HG02571 (cell line): Measurements from ENCODE around the gene GABRQ.

Source experiments
- ATAC-seq: cut with Tn5 transposase; IDR thresholded peaks from one replicate; pipeline ENCODE4 v1.9.1; 2021; ENCODE audit warnings: mild to moderate bottlenecking, moderate library complexity; ENCODE audit not compliant: unreplicated experiment

GABRQ gene

DNA sequence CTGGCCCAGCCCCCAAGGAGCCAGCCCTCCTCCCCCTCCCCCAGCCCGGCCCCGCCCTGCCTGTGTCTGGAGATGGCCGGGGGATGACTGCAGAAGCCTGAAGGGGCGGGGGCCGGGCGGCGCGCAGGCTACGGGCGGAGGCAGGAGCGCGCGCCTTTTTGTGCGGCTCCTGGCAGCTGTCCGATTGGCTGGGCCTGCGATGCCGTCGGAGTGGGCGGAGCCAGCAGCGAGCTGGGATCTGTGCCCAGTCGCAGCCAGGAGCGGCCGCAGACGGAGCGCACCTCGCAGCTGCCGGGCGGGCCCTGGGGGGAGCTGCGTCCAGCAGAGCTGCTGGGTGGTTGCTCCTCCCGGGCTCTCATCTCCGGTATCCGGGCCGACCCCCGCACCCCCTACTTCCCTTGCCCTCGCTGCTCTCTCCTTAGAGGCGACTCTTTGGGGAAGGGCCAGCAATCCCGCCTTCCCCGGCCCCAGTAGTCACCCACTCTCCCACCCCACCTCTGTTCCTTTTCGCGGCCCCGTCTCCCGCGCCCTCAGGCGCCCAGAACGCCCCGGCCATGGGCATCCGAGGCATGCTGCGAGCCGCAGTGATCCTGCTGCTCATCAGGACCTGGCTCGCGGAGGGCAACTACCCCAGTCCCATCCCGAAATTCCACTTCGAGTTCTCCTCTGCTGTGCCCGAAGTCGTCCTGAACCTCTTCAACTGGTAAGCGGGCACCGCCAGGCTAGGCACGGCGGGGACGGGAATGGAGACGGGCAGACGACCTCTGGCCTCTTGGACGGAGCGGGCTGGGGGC, at the start of gene GABRQ:
GABRQ (plus strand) TSS at position 247 of the 794 bp plus-strand sequence; CDS start at position 555, 308 bp downstream.
- no peak for ATAC-seq

DNA sequence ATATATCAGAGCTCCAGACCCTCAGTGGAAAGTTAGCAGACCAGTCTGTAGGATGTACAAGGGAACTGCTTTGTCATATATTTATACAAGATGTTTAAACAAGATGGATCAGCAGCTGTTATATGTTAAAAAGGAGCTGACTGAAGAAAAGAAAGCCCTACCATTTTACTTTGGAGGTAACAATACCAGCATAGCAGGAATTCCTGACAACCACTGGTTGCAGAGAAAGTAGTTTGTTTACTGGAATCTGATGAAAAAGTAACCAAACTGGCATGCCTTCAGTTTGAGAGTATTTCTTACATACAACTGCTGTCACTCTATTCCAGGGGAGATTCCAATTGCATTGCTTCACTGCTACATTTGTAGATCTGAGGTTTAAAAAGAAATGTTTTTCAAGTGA, 49.5 kb upstream of the GABRQ start:
- ATAC-seq = no peak

DNA sequence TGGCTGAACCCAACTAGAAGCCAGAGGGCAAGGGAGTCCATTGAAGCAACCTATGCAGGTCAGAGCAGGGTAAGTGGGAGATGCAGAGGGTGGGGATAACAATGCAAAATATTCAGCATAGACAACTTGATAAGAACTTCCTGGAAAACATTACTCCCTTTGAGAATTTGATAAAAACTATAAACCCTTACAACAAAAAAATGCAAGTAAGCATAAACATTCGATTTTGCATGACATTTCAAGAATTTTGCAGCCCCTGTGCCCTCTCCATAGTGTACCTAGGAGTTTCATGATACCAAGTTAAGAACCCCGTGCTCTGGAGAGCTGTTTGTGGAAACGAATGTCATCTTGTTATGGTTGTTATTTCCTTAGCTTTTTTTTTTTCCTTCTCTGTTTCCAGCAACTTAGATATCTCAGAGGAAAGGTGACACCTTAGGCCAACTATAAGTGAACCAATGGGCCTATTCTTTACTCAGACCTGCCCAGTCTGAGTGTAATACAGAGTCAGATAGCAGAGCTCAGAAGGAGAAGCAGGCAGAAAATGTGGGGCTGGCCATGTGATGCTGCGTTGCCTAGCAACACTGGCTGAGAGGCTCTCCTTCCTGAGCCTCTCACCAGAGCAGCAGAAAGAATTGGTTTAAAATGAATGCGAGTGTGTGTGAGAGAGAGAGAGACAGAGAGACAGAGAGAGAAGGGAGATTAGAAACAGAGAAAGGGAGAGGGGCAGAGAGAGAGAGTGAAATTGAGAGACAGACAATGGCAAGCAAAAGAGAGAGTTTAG, 36.7 kb upstream of the GABRQ start:
- ATAC-seq = no peak

DNA sequence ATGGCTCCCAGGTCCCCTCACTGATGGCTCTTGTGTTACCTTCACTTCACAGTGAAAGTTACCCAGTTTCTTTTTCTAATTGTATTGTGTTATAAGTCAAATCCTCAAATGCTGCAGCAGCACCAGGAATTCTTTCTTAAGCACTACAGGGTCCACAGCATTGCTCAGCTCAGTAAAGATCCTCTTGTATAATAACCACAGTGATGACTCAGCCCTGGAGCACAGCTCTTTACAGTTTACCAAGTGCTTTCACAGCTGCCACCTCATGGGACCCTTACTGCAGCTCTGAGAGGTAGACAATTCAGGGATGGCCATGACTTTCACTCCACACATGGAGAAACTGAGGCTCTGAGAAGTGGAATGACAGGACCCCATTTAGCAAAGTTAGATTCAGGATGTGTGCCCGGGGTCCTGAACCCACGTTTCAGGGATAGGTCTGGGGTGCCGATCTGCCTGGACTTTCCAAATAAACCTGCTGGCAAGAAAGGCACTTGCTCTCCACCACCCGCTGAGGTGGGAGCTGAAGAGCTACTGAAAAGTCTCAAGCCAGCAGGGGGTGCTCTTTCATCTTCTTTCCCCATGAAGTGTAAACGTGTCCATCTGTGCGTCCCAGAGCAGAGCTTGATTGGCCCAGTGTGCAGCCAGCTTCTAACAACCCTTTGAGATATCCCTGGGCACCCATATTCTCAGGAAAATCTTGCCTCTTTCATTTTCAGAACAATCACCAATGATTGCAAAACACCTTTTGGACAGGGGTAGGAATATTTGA, 35.7 kb upstream of the GABRQ start:
- ATAC-seq = no peak

DNA sequence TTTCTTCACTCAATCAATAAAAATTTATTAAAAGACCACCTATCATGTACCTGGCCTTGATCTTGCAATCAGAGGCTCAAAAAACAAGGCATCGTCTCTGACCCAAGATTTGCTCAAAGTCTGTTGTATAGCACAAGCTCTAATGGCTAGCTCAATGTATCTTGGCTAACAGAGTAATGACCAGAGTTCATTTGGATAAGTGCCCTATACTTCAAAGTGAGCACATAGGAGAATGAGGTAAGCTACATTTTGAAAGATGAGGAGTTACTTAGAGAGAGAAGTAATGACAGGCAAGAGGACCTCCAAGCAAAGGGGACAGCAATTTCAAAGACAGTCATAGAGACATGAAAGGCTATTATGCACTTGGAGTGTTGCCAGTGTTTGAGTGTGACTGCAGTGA, 22.9 kb upstream of the GABRQ start:
- no peak for ATAC-seq

DNA sequence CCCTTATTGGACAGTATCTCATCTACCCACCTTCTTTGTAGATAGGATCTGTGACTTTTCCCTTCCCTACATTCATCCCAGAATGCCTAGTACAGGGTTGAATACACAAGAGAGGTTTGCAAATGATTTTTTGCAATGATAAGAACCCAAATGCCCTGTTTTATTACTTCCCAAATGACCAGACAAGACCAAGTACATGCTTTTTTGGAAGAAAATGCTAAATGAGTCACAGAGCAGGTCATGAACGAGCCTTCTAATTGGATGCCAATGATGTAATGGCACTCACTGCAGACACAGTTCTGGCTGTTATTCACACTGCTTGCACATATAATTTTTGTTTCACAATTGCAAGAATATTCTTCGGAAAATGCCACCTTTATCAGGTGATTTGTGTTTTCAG, 17.8 kb upstream of the GABRQ start:
- no peak for ATAC-seq

DNA sequence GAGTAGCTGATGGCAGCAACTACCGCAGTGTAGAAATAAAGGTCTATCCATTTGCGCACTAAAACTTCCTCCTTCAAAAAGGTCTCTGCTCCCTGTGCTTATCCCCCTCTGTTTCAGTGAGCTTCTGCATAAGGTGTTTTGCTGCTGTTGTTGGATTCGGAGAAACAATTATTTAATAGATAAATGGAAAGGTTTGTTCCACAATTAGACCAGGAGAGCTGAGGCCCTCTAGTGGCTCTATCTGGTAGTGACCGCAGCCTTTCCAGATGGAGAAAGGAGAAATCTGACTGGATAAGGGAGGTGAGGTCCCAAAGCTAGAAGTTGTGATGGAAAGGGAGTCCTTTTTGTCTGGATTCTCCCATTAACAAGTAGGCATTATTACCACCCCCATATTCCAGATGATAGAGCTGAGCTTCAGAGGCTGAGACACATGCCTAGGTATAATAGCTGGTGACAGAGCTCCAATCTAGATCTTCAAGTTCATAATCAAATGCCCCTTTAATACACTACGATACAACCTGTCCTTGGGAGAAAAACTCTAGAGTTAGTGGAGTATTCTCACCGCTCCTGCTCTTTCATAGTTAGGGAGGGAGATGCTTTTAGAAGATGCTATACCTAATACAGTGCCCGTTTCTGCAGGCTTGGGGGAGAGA, 5.1 kb upstream of the GABRQ start:
- no peak for ATAC-seq

DNA sequence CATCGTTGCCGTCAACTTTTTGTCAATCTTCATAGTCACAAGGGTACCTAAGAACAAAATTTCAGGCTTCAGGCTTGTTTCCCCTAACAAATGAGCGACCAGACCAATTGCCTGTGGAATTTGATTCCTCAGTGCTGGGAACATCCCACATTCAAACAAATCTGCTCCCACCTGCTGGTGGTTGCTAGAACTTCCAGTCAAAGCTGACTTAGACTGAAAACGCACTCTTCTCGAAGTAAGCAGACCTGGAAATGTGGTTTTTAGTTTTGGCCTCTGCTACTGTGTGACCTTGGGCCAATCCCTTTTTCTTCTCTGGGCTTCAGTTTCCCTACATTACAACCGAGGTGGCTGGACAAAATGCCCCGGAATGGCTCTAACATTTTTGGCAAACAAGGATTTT, 1.8 kb upstream of the GABRQ start:
- ATAC-seq = no peak

DNA sequence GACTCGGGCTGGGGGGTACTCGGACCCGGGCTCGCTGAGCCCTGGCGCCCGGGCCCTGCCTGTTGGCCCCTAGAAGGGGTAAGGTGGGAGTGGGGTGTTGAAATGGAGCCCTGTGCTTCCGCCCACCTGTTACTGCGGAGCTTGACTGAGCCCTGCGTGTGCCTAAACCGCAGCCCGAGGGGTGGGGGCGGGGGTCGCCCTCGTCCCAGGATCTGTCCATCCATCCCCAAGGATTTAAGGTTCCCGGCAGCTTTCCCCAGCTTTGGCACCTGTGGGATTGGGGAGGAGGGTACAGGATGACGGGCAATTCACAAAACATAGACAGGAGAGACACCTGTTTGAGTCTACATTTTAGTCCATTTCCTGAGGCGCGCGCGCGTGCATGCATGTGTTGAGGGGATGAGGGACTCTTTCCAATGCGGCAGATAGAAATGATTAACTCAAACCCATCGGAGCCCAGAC, 779 bp downstream of the GABRQ start:
- no peak for ATAC-seq

DNA sequence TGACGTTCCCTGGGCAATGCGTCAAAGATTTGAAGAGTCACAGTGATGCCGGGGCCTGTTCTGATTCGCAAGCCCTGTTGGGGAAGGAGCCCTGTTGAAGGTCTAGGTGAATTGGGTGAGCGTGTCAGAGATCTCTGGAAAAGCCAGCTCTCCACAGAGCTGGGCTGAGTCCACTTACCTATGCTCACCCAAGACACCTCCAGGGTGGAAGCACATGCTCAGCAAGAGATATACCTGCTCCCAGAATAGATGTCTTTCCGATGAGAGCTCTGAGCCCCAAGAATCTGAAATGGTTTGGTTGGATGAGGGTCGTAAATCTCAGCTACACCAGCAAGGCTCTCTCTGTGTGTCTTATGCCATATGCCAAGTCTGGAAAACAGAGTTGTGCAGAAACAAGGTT, 1.7 kb downstream of the GABRQ start:
- no peak for ATAC-seq

DNA sequence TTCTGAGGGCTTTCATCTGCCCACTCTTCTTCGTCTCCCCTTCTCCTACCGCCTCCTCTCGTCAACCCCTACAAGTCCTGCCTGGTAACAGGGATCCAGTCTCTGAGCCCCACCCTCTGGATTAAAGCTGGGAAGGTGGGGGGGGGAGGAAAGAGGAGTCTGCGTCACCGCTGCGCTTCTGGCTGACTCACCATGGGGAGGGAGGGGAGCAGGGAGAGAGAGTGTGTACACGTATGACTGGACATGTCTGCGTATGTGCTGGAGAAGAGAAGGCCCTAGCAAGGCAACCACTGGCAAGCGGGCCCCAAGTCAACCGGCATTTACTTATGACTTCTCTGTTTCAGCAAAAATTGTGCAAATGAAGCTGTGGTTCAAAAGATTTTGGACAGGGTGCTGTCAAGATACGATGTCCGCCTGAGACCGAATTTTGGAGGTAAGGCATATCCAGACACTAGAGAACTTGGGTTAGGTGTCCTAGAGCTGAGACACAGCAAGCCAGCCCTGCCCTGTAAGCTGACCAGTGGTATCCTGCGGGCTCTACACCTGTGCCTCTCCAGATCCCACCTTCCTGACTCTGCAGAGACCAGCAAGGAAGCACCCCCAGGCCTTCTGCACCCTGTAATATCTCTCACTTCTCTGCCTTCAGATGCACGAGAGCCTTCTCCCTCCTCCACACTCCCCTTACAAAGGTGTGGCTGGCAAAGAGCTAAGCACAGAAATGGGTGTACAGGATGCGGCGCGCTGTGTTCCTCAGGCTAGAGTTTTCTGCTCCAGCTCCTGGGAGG, 2.5 kb downstream of the GABRQ start:
- no peak for ATAC-seq

DNA sequence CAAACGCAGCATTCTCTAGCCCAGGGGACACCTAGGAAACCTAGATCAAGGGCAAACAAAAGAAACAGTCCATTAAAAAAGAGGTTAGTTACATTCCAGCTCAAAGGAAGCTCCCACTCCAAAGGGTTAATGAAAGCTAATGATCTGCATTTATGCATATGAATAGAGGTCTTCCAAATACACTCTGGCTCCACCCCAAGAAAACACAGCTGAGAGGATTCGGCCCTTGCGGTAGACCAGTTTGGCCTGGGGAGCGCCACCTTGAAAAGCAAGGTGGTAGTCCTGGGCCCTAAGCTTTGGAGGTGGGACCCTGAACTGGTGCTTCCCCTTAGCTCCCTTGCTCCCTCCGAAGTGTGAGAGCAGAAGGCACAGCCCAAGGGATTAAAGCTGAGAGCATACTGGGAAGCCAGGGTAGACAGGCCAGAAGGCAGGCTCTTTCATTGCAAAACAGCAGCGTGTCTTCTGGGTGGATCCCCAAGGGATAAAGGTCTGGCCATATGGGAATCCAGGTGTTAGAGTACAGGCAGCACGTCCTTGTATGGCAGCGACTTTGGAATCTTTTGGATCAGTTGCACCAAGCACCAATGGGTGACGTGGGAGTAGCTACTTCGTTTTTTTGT, 3.7 kb downstream of the GABRQ start:
- ATAC-seq = no peak

DNA sequence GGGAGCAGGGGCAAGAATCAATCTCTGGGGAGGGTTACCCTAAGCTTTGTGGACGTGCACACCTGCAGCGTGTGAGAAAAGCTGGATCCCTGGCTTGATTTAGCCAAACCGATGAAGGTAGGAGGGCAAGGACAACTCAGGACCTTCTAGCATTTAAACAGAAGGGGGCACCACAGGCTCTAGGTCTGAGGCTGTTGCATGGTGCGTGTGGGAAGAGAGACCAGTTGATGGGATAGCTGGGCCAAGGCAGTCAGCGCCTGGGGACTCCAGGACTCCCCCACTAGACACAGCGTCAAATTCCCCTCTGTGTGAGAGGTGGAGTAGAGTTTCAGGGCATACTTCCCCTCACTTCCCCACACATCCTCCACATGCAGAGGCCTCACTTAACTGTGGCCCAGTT, 4.3 kb downstream of the GABRQ start:
- no peak for ATAC-seq

DNA sequence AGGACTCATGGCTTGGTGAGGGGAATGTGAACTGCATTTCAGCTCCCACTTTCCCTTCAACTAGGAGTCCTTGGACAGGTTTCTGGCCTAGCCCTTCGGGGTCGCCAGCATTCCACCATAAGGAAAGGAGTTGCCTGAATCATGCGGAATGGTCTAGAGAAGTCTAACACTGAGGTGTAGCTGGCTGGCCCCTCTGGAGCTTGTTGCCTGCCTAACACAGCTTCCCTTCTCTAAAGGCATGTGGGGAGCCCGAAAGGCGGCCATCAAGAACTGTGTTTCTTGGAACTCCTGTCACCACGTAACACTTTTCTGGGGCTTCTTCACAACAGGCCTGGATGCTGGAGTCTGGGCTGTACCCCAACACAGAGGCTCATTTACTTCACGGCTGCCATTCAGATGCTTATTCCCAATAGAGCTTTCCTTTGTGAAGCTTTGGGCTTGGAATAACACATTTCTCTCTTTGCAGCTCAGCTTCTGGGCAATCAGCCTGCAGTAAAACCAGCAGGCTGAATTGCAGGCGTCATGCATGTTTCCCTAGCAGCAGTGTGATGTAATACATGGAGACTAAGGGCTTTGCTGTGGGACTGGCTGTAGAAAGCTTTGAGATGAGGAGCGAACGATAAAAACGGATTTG, 5.4 kb downstream of the GABRQ start:
- no peak for ATAC-seq

DNA sequence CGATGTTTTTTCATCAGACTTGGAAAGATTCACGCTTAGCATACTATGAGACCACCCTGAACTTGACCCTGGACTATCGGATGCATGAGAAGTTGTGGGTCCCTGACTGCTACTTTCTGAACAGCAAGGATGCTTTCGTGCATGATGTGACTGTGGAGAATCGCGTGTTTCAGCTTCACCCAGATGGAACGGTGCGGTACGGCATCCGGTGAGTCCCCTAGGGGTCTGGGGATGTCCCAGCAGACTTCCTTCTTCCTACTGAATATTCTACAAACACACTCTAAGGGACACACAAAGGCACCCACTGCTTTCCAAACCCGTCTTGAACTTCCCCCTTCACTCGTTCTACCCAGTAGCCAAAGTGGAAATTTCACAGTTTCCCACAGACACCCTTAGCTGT, 9.3 kb downstream of the GABRQ start:
- no peak for ATAC-seq

DNA sequence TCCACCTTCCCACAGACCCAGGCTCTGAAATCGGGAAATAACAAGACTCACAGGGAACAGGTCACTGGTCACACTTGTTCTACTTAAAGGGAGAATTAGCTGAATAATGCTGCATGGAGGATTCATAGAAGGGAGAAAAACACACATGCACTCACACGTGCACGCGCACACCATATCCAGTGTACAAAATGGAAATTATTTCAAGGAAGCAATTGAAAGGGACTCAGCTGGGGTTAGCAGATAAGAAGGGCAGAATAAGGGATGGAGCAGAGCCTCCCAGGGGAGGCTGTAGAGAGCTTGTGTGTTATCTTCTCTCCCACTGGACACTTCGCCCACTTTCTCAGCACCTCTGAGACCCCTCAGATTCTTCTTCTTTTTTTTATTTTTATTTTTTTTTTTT, 10.3 kb downstream of the GABRQ start:
- ATAC-seq = no peak

DNA sequence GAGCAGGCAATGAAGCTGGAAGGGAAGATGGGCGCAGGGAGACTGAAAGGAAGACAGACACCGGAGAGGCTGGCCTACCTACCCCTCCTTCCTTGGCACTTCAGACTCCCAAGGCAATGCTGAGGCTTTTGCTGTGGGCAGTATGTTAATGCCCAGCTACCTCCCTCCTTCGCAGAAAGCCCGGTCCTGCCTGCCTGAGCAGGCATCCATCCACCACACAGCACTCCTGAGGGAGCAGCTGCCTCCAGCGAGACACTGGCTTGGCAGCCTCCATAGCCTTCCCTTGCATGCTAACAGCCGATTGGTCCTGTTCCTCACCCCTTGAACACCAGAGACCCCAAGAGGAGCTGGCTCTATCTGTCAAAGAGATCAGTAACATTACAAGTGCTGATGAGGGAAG, 14.4 kb downstream of the GABRQ start:
- ATAC-seq = no peak

DNA sequence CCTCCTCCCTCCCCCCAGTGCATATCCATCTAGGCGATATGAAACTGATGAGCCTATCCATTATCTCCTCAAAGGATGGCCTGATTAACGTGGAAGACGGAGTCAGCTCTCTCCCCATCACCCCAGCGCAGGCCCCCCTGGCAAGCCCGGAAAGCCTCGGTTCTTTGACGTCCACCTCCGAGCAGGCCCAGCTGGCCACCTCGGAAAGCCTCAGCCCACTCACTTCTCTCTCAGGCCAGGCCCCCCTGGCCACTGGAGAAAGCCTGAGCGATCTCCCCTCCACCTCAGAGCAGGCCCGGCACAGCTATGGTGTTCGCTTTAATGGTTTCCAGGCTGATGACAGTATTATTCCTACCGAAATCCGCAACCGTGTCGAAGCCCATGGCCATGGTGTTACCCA, 14.8 kb downstream of the GABRQ start:
- ATAC-seq = no peak

DNA sequence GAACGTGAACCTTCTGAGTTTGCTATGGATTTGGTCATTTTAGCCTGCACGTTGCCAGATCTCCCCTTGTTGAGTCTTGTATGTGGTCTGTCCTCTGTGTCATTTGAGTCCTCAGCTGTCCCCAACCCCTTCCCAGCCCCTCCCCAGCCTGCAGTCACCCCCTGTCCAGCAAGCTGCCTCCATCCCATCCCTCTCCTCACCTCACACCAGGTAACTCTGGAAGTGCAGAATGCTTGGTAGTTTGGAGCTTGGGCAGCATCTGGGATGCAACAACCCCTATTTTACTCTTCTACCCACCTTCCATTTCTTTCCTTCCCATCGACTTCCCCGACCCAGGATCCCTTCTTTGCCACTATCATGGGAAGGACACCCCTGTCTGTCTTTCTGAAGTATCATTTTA, 18.4 kb downstream of the GABRQ start:
- no peak for ATAC-seq
